ENCODE data around the gene PCTP. TPM values are rescaled to one million over a fixed set of nuclear protein-coding genes. Genes with fewer than 3 reads are reported as not detected.

The PCTP gene
- total and polyA plus RNA-seq, 2 of the 4 experiments (the other 2 are of a cell fraction): 11.6 to 12.9 TPM

DNA sequence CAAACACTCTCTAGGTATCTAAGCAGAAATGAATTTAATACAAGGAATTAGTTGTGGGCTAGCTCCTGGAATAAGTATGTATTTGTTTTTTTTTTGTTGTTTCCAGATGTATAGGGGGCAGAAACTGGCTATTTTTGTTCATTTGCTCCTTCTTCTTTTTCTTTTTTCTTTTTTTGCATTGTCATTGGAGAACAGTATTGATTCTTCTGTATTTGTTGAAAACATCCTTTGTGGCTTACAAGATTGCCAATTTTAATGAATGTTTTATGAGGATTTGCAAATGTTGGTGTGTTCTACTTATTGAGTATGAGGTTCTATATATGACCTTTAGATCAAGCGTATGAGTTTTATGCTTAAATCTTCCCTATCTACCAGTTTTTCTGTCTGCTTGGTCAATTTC lies 5.6 kb upstream of the PCTP start:
- no peak overlapping the region for H3K14ac ChIP-seq (replicated peaks; ENCODE audit: low read depth, low read length)
- intact Hi-C loops (cut with micrococcal nuclease): no loop called here
- H3K4ac ChIP-seq (ENCODE audit: low read depth, low read length): no peak overlapping the region
- no peaks in the 10 kb centered on the region; the same call in 1 of the 2 replicates for H3K9me1 ChIP-seq (ENCODE audit: insufficient read depth, low read length)
- no peak overlapping the region for H3K4me3 ChIP-seq (ENCODE audit: insufficient read depth, low read depth, low read length)
- H2BK20ac ChIP-seq (ENCODE audit: low read depth, low read length): no peak overlapping the region
- no peaks in the 10 kb centered on the region for H4K20me1 ChIP-seq (ENCODE audit: insufficient read depth, low read length)
- in situ Hi-C loops (cut with MboI; ENCODE audit: low sequenced_read_pairs): no loop called here
- H3K27ac ChIP-seq (ENCODE audit: insufficient read depth, low read length): no peak overlapping the region
- no peaks in the 10 kb centered on the region for H3K4me1 ChIP-seq (ENCODE audit: control insufficient read depth, insufficient read depth, low read length)
- no TSS peak for BruUV-seq (replicated peaks)
- ChIA-PET CTCF (no interaction called here), POLR2A (ENCODE audit: unreplicated experiment) (no interaction called here)
- H4K8ac ChIP-seq (ENCODE audit: low read depth in 2 of 2, low read length in 2 of 2): no peak overlapping the region
- no peak overlapping the region for H4K5ac ChIP-seq (ENCODE audit: low read depth, low read length)
- H3K4me2 ChIP-seq (ENCODE audit: low read depth, low read length): no peak overlapping the region
- H3K79me1 ChIP-seq (ENCODE audit: low read depth in 1 of 2, low read length in 2 of 2): no peaks in the 10 kb centered on the region
- no peak overlapping the region for H3K56ac ChIP-seq (ENCODE audit: extremely low read depth, insufficient read depth, low read length)
- H2BK5ac ChIP-seq (ENCODE audit: low read depth, low read length, poor library complexity, severe bottlenecking): no peak overlapping the region
- no peak overlapping the region for H2AK5ac ChIP-seq (ENCODE audit: low read depth, low read length)
- TF ChIP-seq, protein P1, sequence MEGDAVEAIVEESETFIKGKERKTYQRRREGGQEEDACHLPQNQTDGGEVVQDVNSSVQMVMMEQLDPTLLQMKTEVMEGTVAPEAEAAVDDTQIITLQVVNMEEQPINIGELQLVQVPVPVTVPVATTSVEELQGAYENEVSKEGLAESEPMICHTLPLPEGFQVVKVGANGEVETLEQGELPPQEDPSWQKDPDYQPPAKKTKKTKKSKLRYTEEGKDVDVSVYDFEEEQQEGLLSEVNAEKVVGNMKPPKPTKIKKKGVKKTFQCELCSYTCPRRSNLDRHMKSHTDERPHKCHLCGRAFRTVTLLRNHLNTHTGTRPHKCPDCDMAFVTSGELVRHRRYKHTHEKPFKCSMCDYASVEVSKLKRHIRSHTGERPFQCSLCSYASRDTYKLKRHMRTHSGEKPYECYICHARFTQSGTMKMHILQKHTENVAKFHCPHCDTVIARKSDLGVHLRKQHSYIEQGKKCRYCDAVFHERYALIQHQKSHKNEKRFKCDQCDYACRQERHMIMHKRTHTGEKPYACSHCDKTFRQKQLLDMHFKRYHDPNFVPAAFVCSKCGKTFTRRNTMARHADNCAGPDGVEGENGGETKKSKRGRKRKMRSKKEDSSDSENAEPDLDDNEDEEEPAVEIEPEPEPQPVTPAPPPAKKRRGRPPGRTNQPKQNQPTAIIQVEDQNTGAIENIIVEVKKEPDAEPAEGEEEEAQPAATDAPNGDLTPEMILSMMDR (conservative IDR thresholded peaks at IDR 0.05; ENCODE audit: low read depth, low read length): no peak
- TF ChIP-seq RFX5 (IDR thresholded peaks at IDR 0.05; ENCODE audit: low read depth, low read length) (no peak), RCOR1 (IDR thresholded peaks at IDR 0.05; ENCODE audit: insufficient replicate concordance, low read length) (no peak), CHD1 (IDR thresholded peaks at IDR 0.05; ENCODE audit: low read depth, low read length) (no peak), POLR2A (IDR thresholded peaks at IDR 0.05; ENCODE audit: low read depth, low read length) (no peak), MAZ (IDR thresholded peaks at IDR 0.05; ENCODE audit: borderline replicate concordance, low read depth, low read length) (no peak), MAFK (IDR thresholded peaks at IDR 0.05; ENCODE audit: low read depth, low read length) (no peak), MXI1 (IDR thresholded peaks at IDR 0.05; ENCODE audit: borderline replicate concordance, low read depth, low read length) (no peak), SMC3 (IDR thresholded peaks at IDR 0.05; ENCODE audit: low read depth, low read length) (no peak), NFE2L2 (IDR thresholded peaks at IDR 0.05; ENCODE audit: low read depth, low read length) (no peak), CEBPB (IDR thresholded peaks at IDR 0.05; ENCODE audit: low read depth, low read length) (no peak), BHLHE40 (IDR thresholded peaks at IDR 0.05; ENCODE audit: low read depth, low read length) (no peak)
- TF ChIP-seq, protein P2, sequence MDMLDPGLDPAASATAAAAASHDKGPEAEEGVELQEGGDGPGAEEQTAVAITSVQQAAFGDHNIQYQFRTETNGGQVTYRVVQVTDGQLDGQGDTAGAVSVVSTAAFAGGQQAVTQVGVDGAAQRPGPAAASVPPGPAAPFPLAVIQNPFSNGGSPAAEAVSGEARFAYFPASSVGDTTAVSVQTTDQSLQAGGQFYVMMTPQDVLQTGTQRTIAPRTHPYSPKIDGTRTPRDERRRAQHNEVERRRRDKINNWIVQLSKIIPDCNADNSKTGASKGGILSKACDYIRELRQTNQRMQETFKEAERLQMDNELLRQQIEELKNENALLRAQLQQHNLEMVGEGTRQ (IDR thresholded peaks at IDR 0.05; ENCODE audit: low read depth, low read length): no peak
- dilution Hi-C loops (cut with HindIII; ENCODE audit: low sequenced_read_pairs, unreplicated experiment): no loop called here
- H2BK120ac ChIP-seq (ENCODE audit: low read depth, low read length): no peak overlapping the region
- H2AFZ ChIP-seq (replicated peaks; ENCODE audit: low read length, poor library complexity): no peak overlapping the region
- no peak for ATAC-seq (ENCODE audit: low read depth)
- no peak overlapping the region for H2BK15ac ChIP-seq (ENCODE audit: low read depth, low read length)
- H3K23ac ChIP-seq (ENCODE audit: low read depth, low read length): no peak overlapping the region
- H3K27me3 ChIP-seq (ENCODE audit: control insufficient read depth, insufficient read depth, low read length): no peaks in the 10 kb centered on the region
- H2AK9ac ChIP-seq (replicated peaks; ENCODE audit: low read depth, low read length, poor library complexity): no peak overlapping the region
- H3K9me3 ChIP-seq (ENCODE audit: control insufficient read depth, insufficient read depth, low read length): no peaks in the 10 kb centered on the region
- no peak for DNase-seq
- no peak overlapping the region for H4K91ac ChIP-seq (ENCODE audit: insufficient read depth, low read depth, low read length)
- H3K9ac ChIP-seq (ENCODE audit: low read depth, low read length): no peak overlapping the region
- no peaks in the 10 kb centered on the region for H3K36me3 ChIP-seq (ENCODE audit: control insufficient read depth, insufficient read depth, low read length)
- no CpG with 5 or more reads among the region's 1 CpG for WGBS, 2 experiments (ENCODE audit: extremely low coverage in 2 of 2, insufficient read length in 1 of 2)
- H3K18ac ChIP-seq (ENCODE audit: low read depth, low read length): no peak overlapping the region

Data from IMR-90 (cell line).